Fibroblast of skin of right quadriceps (primary cell): ENCODE results near the gene PTBP1.
A peak's percentile ranks its signal among the peaks of the same experiment; 100 is the strongest.

Experiments used
- DNase-seq: peaks from one replicate; pipeline ENCODE4 v3.0.0-alpha.2; 2013

Gene PTBP1

DNA sequence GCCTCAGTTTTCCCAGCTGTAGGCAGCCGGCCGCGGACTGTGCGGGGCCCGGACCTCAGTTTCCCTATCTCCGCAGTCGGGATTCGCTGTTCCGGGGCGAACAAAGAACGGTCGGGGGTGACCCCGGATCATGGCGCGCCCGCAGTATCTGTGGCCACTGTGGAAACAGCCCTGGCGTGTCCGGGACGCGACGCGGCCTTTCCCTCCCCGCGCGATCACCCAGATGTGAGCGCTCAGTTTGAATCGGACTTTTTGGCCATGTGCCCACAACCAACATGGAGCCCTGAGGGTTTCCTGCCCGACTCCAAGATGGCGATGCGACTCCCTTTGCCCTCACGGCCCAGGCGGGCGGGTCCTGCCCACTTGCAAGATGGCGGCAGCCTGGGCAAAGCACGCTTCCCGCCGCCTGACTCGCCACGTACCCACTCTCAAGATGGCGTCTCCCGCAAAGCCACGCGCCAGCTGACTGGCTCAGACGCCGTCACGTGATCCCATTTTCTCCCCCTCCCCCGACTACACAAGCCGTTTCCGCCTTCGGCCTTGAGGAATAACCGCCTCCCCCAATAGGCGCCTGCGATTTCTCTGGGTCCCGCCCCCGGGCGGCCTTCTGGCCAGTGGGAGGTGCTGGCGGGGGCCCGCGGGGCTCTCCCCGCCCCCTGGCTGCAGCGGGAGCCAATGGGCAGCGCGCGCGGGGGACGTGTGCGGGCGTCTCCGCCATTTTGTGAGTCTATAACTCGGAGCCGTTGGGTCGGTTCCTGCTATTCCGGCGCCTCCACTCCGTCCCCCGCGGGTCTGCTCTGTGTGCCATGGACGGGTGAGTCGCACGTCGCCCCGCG is at the start of gene PTBP1:
Gene PTBP1, plus strand, starts transcription at position 761 of the 836 bp plus-strand sequence. Its CDS starts 46 bp downstream, at position 807.
- peak; percentile 100 for DNase-seq

DNA sequence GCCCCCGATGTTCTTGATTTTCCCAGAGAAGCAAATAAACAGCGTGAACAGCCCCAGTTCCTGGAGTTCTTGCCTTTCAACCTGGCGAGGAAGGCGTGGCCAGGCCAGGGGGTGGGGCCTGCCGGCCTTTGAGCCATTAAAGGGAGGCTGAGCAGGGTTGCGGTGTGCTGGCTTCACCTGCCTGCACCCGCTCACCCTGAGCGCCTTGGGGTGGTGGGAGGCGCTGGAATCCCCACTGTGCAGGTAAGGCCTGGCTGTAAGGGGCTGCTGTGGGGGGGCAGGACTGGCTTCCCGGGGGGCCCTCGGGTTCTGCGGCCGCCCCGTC is 49.0 kb upstream of the PTBP1 start:
- no peak for DNase-seq

DNA sequence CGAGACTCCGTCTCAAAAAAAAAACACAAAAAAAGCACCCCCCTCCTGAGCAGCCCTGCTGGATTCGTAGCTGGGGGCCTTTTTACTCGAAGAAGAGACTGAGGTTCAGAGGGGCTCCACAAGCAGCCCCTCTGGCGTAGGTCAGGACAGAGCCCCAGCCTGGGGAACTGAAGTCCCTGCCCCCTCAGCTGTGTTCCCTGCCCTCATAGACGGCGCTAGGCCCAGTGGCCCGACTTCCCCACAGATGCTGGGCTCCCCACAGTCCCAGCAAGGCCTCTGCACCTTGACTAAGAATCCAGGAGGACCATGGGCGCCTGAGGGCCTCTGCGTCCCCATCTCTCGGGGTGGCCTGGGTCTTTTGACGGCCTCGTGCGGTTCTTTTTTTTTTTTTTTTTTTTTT is 47.4 kb upstream of the PTBP1 start:
- DNase-seq: no peak

DNA sequence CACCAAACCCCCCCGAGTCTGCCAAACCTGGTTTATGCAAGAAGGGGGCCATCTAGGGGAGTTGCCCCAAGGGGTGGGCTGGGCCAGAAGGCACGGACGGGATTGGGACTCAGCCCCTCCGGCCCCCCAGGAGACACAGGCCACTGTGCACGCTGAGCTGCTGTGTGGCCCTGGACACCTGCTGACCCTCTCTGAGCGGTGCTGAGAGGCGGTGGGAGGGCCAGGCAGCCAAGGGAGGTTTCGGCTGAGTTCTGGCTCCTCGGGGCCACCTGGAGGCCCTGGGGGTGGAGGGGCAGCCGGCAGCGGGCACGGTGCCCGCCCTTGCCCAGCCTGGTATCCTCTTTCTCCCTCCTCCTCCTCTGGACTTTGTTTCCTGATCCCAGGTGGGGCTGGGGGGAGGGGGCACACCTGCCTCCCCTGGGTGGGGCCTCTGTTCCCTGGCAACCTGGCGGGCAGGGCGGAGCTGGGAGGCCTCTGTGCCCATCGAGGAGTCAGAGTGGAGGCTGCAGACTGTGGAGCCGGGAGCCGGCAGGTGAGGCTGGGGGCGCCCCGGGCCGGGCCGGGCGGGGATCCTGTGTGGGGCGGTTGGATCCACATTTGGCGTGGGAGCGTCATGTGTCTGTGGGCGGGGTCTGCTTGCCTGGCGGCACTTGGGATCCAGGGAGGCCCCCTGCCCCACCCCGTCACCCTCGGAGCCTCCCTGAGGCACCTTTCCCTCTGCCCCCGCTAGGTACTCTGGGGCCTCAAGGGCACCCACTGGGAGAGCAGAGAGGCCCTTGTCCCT is 46.4 kb upstream of the PTBP1 start, which contains the start of gene MISP:
Gene MISP, plus strand, starts transcription at position 473 of the 784 bp plus-strand sequence. CDS start 5,835 bp downstream, outside the sequence.
- no peak for DNase-seq

DNA sequence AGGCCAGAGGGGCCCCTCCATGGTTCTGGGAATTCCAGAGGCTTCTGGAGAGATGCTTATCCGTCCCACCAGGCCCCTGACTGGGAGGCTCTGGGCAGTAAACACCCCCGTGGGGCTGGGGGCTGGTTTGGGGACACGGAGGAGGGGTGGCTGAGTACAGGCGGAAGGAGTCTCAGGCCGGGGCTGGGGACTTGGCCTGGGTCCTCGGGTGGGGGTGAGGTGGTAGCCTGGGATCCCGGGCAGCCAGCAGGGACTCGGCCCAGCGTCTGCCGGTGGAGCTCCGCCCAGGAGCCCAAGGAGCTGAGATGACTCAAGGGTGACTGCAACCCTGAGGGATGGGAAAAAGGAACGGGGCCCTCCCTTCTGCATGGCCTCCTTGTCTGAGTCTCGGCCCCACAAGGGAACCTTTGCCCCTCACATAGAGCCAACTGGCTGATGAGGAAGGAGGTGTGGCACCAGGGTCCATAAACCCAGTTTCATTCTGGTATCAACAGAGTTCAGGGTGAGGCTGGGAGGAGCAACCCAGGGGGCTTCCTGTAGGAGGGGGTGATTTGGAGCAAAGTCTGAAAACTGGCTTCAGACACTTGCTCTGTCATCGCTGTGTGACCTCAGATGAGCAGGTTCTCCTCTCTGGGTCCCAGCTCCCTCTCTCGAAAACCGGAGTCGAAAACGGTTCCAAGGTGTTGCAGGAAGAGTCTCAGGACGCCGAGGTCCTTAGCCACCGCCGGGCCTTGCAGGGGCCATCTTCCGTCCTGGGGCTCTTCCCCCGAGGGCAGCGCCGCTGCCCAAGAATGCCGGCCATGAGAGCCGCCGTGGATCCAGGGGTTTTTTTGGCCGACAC is 45.5 kb upstream of the PTBP1 start:
- DNase-seq: peak; percentile 78

DNA sequence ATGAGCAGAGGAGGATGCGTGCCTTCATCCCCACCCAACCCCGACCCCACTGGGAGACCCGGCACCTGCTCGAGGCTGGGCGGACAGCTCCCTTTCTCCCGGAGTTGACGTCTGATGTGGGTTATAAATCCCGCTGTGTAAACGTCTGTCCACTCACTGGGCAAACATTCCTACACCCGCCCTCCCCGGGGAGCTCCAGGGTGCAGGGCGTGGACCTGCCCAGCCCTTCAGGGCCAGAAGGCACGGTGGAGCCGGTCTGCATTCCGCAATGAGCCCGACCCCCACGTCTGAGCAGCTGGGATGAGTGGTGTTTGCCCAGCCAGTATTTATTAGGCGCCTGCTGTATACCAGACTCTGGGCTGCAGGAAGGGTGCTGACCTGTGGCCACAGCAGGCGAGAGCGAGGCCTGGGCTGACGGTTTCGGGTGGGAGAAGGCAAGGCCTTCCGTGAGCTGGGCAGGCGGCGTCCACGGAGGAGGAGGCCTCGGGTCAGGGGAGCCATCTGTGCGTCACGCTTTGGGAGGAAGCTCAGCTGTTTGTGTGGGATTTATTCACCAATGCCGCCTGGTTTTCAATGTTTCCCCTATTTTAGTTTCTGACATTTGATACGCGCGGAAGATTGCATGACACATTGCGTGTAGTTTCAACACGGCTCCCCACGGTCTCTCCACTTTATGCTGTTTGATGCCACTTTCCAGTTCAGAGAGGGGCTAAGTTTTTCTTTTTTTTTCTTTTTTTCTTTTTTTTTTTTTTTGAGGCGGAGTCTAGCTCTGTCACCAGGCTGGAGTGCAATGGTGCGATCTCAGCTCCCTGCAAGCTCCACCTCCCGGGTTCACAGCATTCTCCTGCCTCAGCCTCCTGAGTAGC is 44.4 kb upstream of the PTBP1 start:
- peak; percentile 77 for DNase-seq

DNA sequence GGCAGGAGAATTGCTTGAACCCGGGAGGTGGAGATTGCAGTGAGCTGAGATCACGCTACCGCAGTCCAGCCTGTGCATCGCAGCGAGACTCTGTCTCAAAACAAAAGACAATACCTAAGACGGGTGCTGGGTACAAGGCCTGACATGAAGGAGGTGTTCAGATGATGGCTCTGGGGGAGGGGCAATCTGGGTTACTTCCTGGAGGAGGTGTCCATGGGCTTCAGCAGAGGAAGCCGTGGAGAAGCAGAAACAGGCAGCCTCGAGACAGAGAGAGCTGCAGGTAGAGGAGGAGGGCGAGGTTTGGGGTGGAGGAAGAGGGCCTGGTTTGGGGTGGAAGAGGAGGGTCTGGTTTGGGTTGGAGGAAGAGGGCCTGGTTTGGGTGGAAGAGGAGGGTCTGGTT is 42.7 kb upstream of the PTBP1 start:
- DNase-seq: no peak

DNA sequence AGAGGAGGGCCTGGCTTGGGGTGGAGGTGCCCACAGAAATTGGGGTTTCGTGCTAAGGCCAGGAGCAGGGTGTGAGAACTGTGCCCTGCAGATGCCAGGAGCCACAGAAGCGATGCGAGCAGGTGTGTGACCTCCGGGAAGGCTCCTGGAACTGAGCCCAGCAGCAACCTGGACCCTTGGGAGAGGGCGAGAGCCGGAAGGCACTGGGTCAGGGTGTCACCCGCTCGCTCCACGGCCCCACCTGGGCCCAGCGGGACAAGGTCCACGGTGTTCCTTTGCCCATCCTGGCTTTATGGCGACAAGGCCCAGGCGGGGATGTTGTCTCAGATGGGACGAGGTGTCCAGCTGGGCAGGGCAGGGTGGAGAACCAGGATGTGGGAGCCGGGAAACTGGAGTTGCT is 42.2 kb upstream of the PTBP1 start:
- no peak for DNase-seq

DNA sequence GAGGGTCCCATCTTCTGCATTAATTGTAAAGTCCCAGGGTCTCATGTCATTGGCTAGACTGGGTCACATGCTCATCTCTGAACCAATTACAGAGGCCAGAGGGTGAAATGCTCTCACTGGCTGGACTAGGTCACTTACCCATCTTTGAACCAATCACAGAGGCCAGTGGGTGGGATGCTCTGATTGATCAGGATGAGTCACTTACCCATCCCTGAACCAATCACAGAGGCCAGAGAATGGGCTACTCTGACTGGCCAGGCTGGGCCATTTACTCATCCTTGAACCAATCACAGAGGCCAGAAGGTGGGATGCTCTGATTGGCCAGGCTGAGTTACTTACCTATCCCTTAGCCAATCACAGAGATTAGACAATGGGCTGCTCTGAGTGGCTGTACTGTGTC is 41.0 kb upstream of the PTBP1 start:
- peak; percentile 52 for DNase-seq

DNA sequence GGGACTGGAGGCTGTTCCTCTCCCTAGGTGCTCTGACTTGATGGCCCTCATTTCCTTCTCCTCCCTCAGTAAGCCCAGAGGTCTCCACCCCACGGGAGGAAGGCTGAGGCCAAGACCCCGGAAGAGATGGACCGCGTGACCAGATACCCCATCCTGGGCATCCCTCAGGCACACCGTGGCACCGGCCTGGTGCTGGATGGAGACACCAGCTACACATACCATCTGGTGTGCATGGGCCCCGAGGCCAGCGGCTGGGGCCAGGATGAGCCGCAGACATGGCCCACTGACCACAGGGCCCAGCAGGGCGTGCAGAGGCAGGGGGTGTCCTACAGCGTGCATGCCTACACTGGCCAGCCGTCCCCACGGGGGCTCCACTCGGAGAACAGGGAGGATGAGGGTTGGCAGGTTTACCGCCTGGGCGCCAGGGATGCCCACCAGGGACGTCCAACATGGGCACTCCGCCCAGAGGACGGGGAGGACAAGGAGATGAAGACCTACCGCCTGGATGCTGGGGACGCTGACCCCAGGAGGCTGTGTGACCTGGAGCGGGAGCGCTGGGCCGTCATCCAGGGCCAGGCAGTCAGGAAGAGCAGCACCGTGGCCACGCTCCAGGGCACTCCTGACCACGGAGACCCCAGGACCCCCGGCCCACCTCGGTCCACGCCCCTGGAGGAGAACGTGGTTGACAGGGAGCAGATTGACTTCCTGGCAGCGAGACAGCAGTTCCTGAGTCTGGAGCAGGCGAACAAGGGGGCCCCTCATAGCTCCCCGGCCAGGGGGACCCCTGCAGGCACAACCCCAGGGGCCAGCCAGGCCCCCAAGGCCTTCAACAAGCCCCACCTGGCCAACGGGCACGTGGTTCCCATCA is 40.2 kb upstream of the PTBP1 start:
- no peak for DNase-seq

DNA sequence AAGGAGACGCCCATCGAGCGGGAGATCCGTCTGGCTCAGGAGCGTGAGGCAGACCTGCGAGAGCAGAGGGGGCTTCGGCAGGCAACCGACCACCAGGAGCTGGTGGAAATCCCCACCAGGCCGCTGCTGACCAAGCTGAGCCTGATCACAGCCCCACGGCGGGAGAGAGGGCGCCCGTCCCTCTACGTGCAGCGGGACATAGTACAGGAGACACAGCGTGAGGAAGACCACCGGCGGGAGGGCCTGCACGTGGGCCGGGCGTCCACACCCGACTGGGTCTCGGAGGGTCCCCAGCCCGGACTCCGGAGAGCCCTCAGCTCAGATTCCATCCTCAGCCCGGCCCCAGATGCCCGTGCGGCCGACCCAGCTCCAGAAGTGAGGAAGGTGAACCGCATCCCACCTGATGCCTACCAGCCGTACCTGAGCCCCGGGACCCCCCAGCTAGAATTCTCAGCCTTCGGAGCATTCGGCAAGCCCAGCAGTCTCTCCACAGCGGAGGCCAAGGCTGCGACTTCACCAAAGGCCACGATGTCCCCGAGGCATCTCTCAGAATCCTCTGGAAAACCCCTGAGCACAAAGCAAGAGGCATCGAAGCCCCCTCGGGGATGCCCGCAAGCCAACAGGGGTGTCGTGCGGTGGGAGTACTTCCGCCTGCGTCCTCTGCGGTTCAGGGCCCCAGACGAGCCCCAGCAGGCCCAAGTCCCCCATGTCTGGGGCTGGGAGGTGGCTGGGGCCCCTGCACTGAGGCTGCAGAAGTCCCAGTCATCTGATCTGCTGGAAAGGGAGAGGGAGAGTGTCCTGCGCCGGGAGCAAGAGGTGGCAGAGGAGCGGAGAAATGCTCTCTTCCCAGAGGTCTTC is 39.2 kb upstream of the PTBP1 start:
- no peak for DNase-seq

DNA sequence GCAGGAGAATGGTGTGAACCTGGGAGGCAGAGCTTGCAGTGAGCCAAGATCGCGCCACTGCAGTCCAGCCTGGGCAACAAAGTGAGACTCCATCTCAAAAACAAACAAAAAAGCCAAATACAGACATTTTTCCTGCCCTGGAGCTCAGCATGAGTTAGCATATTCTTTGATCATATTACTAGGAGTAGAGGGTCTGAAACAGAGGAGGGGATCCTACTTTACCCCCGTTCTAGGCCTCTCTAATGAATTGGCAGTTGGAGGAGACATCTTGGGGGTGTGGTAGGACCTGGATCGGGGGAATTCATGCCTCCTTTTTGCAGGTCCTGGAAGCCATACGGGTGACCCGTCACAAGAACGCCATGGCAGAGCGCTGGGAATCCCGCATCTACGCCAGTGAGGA is 34.1 kb upstream of the PTBP1 start:
- no peak for DNase-seq

DNA sequence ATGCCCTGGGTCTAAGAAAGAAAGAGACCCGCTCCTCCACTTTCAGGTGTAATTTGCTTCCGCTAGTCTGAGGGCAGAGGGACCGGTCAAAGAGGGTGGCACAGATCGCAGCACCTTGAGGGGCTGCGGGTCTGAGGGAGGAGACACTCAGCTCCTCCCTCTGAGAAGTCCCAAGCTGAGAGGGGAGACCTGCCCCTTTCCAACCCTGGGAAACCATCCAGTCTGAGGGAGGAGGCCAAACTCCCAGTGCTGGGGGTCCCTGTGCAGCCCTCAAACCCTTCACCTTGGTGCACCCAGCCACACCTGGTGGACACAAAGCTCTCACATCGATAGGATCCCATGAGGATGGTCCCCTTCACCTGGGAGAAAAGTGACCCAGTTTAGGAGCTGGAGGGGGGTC is 33.4 kb upstream of the PTBP1 start:
- no peak for DNase-seq

DNA sequence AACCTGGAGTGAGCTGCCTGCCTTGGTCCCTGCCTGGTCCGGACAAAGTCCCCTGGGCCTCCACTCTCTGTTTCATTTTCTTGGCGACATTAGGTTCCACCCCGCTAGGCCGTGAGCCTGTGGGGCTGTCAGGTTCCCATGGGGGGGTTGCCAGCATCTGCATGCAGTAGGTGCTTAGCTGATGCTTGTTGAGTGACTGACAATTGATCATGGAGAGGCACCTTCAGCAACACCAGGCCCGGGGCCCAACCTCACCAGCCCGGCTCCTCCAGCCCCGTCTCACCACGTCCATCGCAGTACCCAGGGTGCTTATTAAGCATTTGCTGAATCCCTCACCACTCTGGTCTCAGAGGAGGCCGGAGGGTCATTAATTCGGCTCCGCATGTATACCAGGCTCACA is 33.0 kb upstream of the PTBP1 start:
- DNase-seq: no peak

DNA sequence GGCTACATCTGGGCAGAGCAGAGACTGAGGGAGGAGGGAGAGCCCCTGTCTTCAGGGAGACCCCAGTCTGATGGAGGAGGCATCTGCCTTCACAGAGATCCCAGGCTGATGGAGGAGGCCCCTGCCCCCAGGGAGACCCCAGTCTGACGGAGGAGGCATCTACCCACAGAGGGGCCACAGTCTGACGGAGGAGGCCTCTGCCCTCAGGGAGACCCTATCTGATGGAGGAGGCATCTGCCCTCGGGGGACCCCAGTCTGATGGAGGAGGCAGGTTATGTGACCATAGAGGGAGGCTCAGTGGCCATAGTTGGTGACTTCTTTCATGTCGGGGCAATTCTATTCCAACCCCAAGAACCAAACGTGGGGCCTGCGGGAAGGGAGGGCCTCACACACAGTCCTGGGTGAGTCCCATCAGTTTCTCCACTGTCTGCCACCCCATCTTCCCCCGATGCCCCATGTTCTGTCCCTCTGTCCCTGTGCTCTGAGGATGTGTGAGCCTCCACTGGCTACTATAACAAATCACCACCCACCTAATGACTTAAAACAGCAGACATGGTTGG is 32.0 kb upstream of the PTBP1 start:
- no peak for DNase-seq

DNA sequence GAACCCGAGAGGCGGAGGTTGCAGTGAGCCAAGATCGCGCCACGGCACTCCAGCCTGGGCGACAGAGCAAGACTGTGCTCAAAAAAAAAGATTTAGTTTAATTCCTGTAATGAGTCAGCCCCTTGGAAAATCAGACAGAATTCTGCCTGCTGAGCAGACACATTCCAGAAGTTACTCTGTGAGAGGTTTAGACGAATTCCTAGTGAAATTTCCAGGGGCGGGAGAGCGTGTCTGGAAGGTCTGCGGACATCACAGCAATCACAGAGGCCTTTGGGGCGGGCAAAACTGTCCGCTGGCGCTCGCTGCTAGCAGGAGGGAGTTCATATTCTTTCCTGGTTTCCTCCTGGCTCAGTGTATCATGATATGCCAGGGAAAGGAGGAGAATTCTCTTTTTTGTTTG is 28.8 kb upstream of the PTBP1 start:
- peak; percentile 86 for DNase-seq

DNA sequence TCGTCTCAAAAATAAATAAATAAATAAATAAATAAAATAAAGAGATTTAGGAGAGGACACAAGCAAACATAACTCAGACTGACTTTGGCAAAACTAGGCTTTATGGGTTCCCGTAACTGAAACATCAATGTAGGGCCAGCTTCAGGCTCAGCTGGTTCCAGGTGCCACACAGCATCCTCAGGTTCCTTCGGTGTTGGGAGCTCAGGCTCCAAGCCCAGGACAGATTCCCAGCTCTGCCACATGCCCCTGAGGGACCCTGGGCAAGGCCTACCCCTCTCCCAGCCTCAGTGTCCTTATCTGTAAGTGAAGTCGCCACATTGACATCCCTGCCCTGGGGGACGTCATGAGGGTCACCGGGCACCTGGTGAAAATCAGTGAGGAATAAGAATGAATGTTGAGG is 27.6 kb upstream of the PTBP1 start:
- DNase-seq: no peak

DNA sequence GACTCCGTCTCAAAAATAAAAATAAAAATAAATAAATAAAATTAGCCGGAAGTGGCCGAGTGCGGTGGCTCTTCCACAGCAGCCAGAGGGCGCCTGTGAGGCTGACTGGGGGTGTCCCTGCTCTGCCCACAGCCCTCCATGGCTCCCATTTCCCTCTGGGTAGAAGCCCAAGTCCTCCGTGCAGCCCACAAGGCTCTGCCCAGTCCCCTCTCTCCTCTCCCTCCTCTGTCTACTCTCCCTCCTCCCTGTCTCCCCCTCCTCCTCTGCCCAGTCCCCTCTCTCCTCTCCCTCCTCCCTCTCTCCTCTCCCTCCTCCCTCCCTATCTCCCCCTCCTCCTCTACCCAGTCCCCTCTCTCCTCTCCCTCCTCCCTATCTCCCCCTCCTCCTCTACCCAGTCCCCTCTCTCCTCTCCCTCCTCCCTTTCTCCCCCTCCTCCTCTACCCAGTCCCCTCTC is 25.9 kb upstream of the PTBP1 start:
- DNase-seq: peak; percentile 42

DNA sequence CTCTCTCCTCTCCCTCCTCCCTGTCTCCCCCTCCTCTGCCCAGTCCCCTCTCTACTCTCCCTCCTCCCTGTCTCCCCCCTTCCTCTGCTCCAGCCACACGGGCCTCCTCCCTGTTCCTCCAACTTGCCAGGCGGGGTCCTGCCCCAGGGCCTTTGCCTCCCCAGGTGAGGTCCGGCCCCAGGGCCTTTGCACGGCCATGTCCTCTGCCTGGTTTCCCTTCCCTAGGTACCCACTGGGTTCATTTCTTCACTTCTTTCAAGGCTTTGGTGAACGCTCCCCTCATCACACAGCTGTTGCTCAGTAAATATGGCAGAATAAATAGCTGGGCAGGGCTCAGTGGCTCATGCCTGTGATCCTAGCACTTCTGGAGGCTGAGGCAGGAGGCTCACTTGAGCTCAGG is 25.2 kb upstream of the PTBP1 start:
- DNase-seq: no peak
